GM18505 (cell line): ENCODE data around the gene EWSR1.

Source experiments
- ATAC-seq: cut with Tn5 transposase; IDR thresholded peaks from one replicate; pipeline ENCODE4 v1.9.1; 2021; ENCODE audit not compliant: unreplicated experiment
- POLR2A ChIP-seq: IDR thresholded peaks from 4 replicates; pipeline ENCODE4 v1.6.1; 2011; ENCODE audit warnings: borderline replicate concordance; ENCODE audit not compliant: insufficient read depth, insufficient read length; ENCODE audit errors: extremely low read depth

Gene EWSR1

GRCh38 chr22:29308148-29308790 lies 40.2 kb downstream of the EWSR1 start:
- ATAC-seq, result no peak
- no peak for TF ChIP-seq POLR2A

GRCh38 chr22:29308791-29309262 lies 40.8 kb downstream of the EWSR1 start:
- TF ChIP-seq POLR2A, result no peak
- no peak for ATAC-seq

- ATAC-seq, result no peak
- no peak for TF ChIP-seq POLR2A
Measured at GRCh38 chr22:29309332-29310064, 41.4 kb downstream of the EWSR1 start.

GRCh38 chr22:29310065-29310862 lies 42.2 kb downstream of the EWSR1 start:
- no peak for TF ChIP-seq POLR2A
- no peak for ATAC-seq

- ATAC-seq, result no peak
- no peak for TF ChIP-seq POLR2A
Measured at GRCh38 chr22:29310863-29311339, 42.8 kb downstream of the EWSR1 start.

- TF ChIP-seq POLR2A, result no peak
- no peak for ATAC-seq
Measured at GRCh38 chr22:29311464-29312217, 43.6 kb downstream of the EWSR1 start.

- TF ChIP-seq POLR2A, result no peak
- ATAC-seq, result no peak
Measured at GRCh38 chr22:29312218-29313125, 44.4 kb downstream of the EWSR1 start.

GRCh38 chr22:29313126-29313575 lies 45.1 kb downstream of the EWSR1 start:
- TF ChIP-seq POLR2A, result no peak
- no peak for ATAC-seq

- no peak for ATAC-seq
- TF ChIP-seq POLR2A, result no peak
Measured at GRCh38 chr22:29313576-29314466, 45.8 kb downstream of the EWSR1 start.

- TF ChIP-seq POLR2A, result no peak
- ATAC-seq, result no peak
Measured at GRCh38 chr22:29314537-29315285, 46.6 kb downstream of the EWSR1 start.

GRCh38 chr22:29315286-29316140 lies 47.4 kb downstream of the EWSR1 start, which contains the start of gene RASL10A:
Gene RASL10A, minus strand, starts transcription at chr22:29315697. Its CDS starts 451 bp downstream, at chr22:29315246.
- ATAC-seq, result no peak
- TF ChIP-seq POLR2A, result no peak
